GM19324 (cell line): ENCODE measurements around the gene CDKN2AIPNL.
"Not testable (repeated sequence)": the region's sequence is repeated elsewhere in the genome, so short reads cannot be mapped to it uniquely, and the experiment has no call there.

Source experiments
- ATAC-seq: cut with Tn5 transposase; IDR thresholded peaks from one replicate; pipeline ENCODE4 v1.9.1; 2021; ENCODE audit warnings: mild to moderate bottlenecking, moderate library complexity; ENCODE audit not compliant: unreplicated experiment, low FRiP score

CDKN2AIPNL gene

DNA sequence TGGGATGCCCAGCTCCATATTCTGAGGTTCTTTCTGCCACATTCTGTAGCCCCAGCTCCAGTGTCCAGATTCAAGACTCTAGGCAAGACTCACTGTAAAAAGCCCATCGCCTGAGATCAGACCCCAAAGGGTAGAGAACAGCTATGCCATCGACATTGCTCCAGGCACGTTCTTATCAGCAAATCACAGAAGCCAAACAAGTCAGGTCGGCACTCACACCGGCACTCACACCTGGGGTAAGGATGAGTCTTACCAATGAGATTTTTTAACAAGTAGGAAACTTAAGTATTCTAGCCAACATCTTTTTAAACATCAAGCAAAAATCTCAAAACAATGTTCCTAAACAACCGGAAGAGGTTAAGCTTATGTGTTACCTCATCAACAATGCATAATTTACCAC, 2.4 kb downstream of the CDKN2AIPNL start:
- ATAC-seq, result no peak

DNA sequence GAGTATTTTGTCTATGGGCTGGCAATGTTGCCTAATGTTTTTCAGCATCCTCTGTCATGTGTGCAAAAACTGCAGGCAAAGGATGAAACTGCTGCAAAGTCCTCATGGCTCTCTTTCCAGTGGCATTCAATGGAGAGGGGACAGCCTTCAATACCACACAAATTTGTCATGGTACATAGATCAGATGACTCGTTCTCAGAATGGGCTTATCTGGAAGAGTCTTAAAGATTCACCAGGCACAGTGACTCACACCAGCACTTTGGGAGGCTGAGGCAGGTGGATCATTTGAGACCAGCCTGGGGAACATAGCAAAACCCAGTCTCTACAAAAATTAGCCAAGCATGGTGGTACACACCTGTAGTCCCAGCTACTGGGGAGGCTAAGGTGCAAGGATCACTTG, 5.3 kb downstream of the CDKN2AIPNL start:
- ATAC-seq, result no peak

DNA sequence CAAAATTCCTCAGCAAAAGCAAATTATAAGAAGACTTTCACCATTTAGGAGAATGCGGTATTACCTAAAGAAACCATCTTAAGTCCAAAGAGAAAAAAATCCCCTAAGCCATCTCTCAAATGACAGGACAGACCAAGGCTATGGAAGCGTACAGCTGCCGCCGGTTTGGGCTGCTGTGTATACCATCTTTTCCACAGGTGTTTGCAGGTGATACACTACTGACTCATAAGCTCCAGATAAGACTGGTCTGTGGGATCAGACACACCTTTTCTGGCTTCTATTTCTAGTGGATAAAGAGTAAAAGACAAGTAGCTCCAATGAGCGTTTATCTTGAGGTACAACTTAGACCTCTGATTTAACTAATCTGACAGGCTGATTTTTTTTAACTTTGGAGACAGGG, 7.7 kb downstream of the CDKN2AIPNL start:
- no peak for ATAC-seq

DNA sequence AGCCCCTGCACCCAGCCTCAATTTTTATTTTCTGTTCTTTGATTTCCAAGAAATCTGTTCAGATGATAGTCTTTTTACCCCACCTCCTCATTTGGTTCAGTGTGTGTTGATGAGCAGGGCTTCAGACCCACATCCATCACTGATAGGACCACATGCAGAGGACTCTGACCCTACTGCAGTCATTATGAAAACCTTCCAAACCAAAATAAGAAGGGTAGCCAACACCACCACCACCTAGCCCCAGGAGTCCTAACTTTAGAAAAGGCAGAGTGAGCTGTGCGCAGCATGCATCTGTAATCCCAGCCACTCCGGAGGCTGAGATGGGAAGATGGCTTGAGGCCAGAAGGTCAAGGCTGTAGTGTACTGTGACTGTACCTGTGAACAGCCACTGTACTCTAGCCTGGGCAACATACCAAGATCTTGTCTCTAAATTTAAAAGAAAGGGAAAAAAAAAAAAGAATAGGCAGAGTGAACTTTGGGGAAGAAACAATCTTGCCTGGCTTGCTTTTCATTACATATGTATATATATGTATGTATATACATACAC, 13.0 kb downstream of the CDKN2AIPNL start:
- ATAC-seq, result no peak

DNA sequence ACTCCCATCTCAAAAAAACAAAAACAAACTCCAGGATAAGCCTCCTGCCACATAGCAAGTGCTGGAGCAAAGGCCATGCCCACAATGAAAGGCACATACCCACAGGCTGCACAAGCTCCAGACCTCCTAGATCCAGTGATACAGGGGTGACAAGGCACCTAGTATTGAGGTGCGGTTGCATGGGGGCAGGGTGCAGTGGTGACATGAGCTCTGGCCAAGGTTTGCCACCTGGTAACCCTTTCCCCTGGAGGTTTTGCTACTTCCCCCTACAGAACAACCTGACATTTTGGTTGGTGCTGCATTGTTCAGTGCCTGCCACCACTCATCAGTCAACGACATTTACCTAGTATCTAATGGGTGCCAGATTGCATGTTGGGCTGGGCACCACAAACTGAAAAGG, 14.5 kb downstream of the CDKN2AIPNL start:
- no peak for ATAC-seq

DNA sequence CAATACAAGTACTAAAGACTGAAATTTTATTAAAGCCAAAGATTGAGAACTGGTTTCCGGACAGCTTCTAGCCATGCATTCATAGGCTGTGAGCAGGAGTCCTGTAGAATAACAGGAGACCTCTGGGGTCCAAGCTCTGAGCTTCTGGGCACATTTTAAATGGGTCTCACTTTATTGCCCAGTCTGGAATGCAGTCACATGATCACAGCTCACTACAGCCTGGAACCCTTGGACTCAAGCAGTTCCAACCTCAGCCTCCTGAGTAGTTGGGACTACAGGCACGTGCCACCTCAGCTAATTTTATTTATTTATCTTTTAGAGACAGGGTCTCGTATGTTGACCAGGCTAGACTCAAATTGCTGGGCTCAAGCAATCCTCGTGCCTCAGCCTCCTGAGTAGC, 15.4 kb downstream of the CDKN2AIPNL start:
- ATAC-seq, result no peak

DNA sequence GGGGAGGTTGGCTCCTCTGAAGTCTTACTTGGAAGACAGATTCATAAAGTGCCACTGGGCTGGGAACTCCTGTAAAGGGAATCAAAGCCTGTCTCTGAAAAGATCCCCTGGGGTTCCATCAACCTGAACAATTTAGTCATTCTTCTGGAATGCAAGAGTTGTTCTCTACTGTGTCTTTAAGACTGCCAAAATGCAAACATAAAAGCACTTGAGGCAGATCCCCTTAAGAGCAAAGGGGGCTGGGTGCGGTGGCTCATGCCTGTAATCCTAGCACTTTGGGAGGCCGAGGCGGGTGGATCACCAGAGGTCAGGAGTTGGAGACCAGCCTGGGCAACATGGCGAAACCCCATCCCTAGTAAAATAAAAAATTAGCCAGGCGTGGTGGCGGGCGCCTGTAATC, 16.7 kb downstream of the CDKN2AIPNL start:
- no peak for ATAC-seq

DNA sequence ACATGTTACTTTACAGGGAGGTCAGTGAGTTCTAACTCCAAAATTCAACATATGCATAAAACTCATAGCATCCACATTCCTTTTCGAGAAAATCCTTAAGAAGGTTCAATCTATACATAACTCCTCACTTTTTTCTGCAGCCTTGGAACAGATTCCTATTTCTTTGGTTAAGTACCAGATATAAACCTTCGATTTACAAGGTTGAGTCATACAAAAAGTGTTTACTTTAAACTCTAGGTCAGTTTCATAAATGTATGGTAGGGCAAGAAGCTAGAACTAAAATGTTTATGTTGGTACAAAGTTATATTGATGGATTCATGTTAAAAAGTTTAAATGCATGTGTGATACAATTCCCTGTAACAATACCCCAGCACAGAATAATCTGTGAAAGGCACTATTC, 19.4 kb downstream of the CDKN2AIPNL start:
- no peak for ATAC-seq

DNA sequence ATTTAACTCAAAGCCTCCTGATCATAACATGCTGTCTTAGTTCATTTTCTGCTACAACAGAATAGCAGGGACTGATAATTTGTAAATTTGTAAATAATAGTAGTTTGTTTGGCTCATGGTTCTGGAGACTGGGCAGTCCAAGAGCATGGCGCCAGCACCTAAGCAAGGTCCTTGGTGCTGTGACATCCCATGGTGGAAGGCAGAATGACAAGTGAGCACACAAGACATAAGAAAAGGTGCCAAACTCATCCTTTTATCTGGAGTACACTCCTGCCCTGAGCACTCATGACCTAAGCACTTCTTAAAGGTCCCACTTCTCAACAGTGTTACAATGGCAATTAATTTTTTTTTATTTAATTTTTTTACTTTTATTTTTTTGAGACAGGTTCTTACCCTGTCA, 24.2 kb downstream of the CDKN2AIPNL start:
- no peak for ATAC-seq

DNA sequence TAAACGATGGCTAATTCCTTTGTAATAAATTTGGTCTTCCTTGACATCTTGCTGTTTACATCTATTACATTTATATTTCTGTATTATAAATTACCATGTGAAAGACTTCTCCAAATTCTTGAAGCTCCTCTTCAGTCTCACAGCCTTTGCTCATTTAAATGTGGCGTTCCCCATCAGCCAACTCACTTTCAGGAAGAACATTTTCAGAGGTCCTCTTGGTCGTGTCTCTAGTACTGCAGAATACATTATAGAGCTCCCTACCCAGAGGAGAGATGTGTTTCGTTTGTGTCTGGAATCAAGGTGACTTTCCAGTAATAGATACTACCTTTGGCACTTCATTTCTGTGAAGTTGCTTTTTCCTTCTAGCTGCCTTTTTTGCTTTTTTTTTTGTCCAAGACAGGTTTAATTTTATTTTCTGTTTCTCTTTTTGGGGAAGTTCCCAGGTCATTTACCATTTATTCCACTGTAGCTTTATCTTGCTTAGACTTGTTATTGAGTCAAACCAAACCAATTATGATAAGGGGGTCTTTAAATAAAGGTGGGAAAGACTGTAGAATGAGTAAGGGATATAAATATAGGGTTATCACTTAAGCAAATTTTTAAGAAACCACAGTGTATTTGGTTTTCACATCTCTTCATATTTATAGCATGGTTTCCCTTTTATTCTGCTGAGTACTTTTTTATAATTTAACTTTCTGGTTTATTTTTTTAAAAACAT, 27.5 kb downstream of the CDKN2AIPNL start:
- ATAC-seq, result no peak

DNA sequence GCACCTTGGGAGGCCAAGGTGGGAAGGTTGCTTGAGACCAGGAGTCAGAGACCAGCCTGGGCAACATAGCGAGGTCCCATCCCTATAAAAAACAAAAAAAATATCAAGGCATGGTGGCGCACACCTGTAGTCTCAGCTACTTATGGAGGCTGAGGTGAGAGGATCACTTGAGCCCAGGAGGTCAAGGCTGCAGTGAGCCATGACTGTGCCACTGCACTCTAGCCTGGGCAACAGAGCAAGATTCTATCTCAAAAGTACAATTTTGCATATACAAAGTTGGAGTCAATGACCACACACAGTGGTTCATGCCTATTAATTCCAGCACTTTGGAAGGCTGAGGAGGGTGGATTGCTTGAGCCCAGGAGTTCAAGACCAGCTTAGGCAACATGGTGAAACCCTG, 29.5 kb downstream of the CDKN2AIPNL start:
- ATAC-seq, result not testable (repeated sequence)

DNA sequence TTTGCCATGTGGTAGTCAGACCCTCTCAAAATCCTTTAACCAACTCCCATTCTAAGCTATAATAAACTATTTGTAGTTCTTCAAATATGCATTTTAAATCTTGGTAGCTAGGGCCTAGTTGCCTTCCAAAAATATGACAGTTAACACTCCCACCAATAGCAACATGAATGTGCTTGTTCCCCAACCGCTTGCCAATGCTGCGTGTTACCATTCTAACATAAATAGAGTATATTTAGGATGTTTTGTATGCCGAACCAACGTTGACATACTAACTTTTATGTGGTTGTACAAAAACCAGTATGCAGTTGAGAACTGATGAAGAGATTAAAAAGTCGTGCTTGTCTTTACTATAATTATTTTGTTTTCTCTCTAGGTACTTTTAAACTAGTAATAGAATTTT, 31.3 kb downstream of the CDKN2AIPNL start:
- ATAC-seq, result no peak

DNA sequence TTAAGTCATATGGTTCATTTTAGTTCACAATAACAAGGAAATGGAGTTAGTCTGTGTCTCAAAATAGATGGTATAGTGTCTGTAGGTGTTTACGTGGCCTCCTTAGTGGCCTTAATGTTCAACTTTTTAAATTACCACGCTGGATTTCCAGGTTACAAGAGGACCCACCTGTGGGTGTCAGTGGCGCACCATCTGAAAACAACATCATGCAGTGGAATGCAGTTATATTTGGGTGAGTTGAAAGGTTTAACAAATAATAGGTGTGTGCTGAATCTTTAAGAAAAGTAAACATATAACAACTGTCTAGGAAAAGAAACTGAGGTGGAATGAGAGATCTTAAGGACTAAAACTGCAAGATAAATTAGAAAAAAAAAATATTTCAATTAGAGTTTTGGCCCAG, 37.4 kb downstream of the CDKN2AIPNL start:
- ATAC-seq, result no peak

DNA sequence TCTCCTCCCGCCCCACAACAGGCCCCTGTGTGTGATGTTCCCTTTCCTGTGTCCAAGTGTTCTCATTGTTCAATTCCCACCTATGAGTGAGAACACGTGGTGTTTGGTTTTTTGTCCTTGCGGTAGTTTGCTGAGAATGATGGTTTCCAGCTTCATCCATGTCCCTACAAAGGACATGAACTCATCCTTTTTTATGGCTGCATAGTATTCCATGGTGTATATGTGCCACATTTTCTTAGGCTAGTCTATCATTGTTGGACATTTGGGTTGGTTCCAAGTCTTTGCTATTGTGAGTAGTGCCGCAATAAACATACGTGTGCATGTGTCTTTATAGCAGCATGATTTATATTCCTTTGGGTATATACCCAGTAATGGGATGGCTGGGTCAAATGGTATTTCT, 38.0 kb downstream of the CDKN2AIPNL start:
- not testable (repeated sequence) for ATAC-seq

DNA sequence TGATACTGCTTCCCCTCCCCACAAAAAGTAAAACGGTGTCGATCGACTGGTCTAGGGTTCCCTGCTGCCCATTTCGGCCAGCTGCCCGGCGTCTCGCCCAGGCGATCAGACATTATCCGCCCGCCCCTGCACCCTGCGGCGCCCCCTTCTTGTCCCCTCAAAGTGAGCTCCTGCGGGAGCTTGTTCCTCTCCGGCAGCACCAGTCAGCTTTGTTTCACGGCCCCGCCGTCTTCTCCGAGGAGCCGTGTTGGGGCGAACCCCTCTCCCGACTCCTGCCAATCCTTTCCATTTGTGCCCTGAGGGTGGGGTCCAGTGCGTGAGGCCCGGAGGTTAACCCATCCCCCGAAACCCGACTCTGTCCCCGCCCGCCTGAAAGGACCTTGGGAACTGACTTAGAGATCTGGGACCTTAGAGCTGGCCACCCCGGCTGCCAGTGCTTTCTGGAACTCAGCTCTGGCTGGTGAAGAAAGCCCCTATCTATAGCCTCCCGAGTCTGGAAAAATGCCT, 39.8 kb downstream of the CDKN2AIPNL start:
- ATAC-seq, result peak; percentile 5

DNA sequence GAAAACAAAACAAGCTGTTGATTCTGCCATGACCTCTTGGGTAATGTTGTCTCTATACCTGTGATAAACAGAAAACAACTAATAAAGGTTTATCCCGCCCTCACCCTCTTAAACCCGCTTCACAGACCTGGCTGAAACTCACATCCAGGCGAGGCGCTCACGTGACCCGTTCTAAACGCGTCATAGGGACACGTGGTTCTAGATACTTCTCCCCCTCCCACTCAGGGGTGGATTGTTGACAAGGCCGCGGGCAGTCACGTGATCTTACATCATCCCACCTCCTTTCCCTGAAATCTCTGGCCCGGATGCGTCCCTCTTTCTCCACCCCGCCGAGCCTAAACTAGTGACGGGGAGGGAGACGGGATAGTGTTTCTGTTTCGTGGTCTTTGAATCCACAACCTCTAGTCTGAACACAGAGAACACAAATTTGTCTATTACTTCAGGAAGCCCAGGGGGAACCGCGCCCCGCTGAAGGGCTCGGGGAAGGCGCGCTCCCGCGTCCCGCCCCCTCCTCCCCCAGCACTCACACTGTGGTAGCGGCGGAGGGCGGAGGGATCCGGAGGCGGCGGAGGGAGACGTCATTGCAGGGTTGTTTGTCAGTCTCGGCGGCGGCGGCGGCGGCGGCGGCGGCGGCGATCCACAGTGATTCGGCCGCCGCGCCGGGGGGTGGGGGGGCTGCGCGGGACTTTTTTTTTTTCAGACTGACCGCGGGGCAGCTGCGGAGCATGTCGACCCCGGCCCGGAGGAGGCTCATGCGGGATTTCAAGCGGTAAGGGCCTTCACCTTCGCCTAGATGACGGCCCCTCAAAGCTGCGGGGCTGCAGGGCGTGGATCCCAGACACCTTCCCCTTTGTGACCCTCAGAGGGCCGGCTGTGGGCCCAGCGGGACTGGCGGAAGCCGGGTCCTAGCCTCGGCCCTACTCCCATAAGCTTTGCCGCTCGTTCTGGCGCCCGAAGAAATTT, 40.5 kb downstream of the CDKN2AIPNL start, which contains the start of gene UBE2B:
Gene UBE2B (plus strand): TSS at position 699 of the 963 bp plus-strand sequence. CDS start 27 bp downstream, at position 726.
- peak; percentile 85 for ATAC-seq

DNA sequence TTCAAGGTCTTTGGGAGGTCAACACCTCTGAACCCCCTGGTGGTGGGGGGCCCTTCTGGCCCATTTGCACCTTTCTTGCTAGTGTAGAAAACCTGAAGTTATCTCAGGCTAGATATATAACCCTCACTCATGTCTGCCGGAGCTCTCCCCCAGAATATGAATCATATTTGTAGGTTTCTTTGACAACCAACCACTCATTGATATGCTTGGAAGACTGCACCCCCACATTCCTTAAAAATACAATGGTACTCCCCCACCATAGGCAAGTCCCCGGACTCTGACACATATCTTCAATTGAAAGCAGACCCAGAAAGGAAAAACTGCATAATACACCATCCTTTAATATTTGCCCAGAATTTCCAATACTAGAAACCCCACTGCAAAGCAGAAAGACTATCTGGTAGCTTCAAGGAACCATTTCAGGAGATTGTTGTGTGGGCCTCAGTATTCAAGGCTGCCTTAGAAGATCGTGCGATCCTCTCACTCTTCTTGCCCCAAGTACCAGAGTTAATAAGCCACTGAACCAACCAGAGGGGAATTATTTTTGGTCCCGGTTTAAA, 41.3 kb downstream of the CDKN2AIPNL start:
- ATAC-seq, result peak; percentile 8

DNA sequence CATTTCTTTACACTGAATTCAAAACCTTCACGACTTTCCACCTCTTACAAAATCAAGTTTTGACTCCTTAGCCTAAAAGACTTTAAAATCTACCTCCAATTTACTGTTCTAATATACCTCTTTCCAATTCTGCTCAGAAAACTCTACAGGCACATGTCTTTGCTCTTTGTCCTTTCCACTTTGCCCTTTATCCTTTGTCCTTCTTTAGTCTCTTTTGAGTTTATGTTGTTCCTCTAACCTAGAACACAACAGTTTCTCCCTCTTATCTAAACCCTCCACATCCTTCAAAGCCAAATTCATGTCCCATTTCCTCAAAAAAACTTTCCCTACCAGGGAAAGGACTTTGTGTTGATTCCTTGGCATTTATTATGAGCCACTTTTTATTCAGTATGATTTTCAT, 46.1 kb downstream of the CDKN2AIPNL start:
- no peak for ATAC-seq

DNA sequence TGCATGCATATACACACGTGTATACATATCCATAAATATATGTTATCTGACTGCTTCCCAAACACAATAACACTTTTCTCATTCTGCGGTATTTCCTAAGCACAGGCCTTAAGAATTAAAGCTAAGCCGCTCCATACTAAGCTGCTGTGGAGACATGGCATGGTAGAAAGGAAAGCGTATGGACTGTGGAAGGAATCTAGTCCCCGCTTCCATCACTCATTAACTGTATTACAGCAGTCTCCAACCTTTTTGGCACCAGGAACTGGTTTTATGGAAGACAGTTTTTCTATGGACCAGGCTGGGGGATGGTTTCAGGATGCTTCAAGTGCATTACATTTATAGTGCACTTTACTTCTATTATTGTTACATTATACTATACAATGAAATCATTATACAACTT, 56.0 kb downstream of the CDKN2AIPNL start:
- no peak for ATAC-seq
